HEK293T (cell line): ENCODE results near the gene PRKCZ.

Source experiments
- BHLHE40 ChIP-seq: fragments of 450-650 bp; IDR thresholded peaks from 2 replicates; pipeline ENCODE4 v1.6.1; 2016; ENCODE audit warnings: mild to moderate bottlenecking, moderate library complexity, borderline replicate concordance
- CTBP1 ChIP-seq: fragments of 450-650 bp; IDR thresholded peaks from 2 replicates; pipeline ENCODE4 v1.6.1; 2016; ENCODE audit warnings: borderline replicate concordance
- FOXM1 ChIP-seq: fragments of 450-650 bp; IDR thresholded peaks from 2 replicates; pipeline ENCODE4 v1.6.1; 2017; ENCODE audit warnings: mild to moderate bottlenecking, borderline replicate concordance
- SUZ12 ChIP-seq: fragments of 450-650 bp; IDR thresholded peaks from 2 replicates; pipeline ENCODE4 v1.6.1; 2016; ENCODE audit warnings: mild to moderate bottlenecking

DNA sequence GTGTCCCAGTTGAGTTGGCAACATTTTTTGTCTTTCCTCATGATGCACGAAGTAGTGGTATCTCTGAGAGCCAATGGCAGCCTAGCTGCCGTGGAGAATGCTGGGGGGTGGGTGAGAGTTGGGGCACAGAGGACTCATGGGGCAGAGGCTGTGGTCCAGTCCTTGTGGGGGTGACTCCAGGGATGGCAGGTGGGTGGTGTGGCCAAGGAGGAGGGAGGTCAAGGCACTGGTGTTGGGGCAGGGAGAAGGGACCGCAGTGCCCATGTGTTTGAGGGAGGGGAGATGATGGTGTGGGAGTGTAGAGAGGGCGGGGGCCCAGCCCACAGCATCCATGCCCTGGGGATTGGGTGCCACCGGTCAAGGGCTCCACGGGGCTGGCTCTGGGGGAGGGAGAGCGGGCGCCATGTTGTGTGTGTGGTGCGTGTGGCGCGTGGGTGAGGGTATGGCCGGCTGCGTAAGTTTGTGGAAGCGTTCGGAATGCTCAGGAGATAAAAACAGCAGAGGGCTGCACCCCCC is 63.5 kb downstream of the PRKCZ start:
- TF ChIP-seq FOXM1 (no peak), BHLHE40 (no peak), CTBP1 (no peak), SUZ12 (no peak)
